HG02938 (cell line): ENCODE results near the gene ARMC8.

Source experiments
- ATAC-seq: cut with Tn5 transposase; IDR thresholded peaks from one replicate; pipeline ENCODE4 v1.9.1; 2021; ENCODE audit warnings: mild to moderate bottlenecking, moderate library complexity; ENCODE audit not compliant: unreplicated experiment

ARMC8 gene

DNA sequence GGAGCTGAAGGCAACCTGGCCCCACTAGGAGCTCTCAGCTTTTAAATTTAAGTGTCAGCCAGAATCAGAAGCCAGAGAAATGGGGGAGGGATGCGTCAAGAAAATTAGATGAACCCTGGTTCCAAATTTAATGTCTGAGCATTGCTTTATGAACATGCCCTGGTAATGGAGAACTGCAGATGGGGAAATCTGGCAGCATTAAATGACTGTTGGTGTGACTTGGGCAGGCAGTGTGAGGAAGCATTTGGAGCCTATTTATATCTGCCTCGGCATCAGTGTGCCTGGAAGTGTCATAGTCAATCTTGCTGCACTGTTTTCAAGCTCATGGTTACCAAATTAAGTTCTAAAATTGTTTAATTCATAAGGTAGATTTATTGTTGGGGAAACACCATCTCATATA is 113.5 kb downstream of the ARMC8 start:
- ATAC-seq: no peak

GRCh38 chr3:138303474-138303873 is 116.4 kb downstream of the ARMC8 start:
- no peak for ATAC-seq

DNA sequence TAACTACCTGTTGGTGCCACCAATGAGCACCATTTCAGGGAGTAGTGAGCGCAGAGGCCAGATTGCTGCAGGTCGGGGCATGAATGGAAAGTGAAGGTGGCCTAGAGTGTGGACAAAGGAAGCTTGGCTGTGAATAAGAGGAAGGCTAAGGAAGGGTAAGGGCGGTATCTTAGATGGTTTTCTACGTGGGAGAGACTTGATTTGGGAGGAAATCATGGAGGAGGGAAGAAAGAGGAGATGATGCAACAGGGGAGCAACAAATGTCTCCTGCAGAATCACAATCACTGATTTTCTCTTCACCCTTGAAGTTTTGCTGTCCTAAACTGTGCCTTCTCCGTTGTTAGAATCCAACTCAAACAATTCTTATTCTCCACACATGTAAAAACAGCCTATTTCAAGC is 120.8 kb downstream of the ARMC8 start:
- ATAC-seq: no peak

GRCh38 chr3:138308783-138309182 is 121.7 kb downstream of the ARMC8 start:
- ATAC-seq: no peak

DNA sequence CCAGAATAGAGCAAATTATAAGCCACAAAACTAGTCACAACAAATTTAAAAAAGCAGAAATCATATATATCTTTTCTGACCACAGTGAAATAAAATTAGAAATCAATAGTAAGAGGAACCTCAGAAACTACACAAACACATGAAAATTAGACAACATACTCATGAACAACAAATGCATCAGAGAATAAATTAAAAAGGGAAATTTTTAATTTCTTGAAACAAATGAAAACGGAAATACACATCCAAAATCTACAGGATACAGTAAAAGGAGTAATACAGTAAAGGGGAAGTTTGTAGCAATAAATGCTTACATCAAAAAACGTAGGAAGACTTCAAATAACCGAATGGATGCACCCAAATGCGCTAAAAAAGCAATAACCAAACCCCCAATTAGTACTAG is 123.4 kb downstream of the ARMC8 start:
- no peak for ATAC-seq

DNA sequence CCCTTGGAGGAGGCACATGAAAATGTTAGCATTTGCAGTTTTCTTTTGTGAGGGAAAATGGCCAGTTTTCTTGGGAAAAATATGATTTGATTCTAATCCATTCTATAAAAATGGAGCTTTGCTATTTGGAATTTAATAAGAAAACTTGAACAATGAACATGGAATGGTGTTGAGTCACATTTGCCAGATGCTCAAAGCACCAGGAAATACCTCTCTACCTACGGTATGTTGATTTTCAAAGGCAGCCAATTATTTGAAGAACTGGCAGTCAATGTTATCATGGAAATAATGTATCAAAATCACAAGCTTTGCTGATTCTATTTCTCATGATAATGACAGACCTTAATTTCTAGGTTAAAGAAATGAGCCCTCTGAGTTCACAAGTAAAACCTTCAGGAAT is 127.7 kb downstream of the ARMC8 start:
- ATAC-seq: no peak

DNA sequence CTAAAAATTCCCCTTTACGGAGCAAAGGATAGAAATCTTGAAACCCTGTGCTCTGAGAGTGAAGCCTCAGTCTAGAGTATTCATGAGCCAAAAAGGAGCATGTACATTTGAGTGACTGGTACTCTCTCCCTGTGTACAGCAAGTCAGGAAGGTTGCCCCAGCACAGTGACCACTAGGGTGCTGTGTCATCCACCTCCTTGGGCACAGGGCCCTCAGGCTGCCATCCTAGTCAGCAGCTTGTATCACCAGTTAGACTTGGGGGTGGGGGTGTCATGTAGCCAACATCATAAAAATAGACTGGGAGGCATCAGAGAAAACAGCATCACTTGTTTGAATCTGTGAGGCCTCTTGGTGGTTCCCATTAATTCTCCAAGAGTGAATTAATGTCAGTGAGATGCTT is 130.6 kb downstream of the ARMC8 start:
- no peak for ATAC-seq

DNA sequence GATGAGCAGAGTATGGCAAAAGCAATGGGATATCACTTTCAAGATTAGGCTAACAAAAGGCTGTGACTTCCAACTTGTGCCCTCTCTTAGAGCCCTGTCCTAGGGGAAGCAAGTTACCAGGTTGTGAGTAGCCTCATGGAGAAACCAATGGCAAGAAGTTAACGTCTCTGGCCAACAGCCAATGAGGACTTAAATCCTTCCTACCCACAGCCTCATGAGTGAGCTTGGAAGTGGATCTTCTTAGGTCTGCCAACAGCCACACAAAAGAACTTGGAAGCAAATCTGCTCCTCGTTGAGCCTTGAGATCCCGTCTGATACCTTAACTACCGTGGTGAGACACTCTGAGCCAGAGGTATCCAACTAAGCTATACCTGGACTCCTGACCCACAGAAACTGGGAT is 136.9 kb downstream of the ARMC8 start:
- no peak for ATAC-seq

DNA sequence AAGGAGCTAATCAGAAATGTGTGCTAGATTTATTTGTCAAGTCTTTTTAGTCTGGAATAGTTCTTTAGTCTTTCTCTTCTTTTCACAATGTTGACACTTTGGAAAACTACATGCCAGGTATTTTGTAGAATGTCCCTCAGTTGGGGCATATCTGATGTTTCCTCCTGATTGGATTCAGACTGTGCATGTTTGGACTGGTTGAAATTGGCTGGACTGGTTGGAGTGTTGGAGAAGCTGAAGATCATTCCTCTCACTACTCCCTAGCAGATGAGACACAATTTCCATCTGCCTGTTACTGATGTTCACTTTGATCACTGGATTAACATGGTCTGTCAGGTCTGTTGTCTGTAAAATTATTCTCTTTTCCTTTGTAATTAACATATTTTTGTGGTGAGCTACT is 138.9 kb downstream of the ARMC8 start:
- ATAC-seq: no peak

DNA sequence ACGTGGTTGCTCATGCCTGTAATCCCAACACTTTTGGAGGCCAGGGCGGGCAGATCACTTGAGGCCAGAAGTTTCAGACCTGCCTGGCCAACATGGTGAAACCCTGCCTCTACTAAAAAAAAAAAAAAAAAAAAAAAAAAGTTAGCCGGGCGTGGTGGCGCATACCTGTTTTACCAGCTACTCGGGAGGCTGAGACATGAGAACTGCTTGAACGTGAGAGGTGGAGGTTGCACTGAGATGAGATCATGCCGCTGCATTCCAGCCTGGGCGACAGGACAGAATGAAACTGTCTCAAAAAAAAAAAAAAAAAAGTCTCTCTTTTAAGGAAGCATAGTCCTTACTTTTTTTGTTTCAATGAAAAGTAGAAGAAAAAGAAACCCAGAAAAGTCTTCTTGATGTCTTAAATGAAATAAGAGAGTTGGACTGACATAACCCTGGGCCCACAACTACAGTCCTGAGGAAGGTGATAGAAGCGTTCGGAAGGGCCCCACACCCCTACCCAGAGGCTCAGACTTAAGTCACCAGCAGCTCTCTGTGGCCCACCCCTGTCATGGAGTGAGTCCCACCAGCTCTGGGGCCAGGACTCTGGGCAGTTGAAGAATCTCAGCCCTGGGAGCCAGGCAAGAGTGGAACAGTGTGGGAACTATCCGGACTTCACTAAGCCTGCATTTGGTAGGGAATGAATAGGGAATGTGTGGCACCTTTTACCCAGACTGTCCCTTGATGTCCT is 139.9 kb downstream of the ARMC8 start:
- no peak for ATAC-seq

- no peak for ATAC-seq
Measured at GRCh38 chr3:138327831-138328230, 140.7 kb downstream of the ARMC8 start.

GRCh38 chr3:138328341-138328740 is 141.2 kb downstream of the ARMC8 start:
- ATAC-seq: no peak

DNA sequence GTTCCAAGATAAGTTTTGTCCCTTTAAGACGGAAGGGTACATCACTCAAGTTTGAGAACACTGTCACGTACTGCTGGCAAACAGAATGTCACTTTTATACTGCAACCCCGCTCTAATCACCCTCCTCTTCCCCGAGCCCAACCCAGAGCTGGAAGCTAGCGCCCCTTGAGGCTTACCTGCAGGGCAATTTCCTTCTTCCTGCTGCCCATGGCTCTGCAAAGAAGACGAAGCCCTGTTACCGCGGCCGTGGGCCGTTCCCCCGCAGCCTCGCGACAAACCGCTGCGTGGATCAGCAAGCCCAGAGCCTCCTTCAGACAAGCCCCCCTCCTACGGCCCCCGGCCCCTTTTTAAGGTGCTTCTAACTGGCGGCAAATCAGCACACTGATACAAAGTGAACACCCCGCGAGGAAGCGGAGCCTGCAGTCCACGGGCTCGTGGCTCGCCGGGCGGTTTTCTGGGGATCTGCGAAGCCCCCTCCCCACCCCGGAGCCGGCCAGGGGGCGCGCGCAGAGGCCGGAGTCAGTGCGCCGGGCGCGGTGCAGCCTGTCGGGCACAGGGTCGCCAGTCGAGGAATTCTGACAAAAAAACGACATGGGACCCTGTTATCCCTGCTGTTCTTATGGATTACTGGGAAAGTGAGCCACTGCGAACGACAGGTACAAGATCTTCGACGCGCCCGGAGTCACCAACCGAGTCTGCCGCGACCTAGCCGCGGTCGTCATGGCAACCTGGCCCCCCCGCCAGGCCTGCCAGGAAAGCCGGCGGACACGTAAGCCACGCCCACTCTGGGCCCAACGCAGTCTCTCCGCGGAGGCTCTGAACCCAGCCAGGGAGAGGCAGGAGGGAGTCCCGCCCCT is 142.3 kb downstream of the ARMC8 start, which contains the start of gene NME9:
TSS of gene NME9 (minus strand) at position 725 of the 857 bp plus-strand sequence. CDS start at position 209, 516 bp downstream.
- peak; percentile 79 for ATAC-seq

DNA sequence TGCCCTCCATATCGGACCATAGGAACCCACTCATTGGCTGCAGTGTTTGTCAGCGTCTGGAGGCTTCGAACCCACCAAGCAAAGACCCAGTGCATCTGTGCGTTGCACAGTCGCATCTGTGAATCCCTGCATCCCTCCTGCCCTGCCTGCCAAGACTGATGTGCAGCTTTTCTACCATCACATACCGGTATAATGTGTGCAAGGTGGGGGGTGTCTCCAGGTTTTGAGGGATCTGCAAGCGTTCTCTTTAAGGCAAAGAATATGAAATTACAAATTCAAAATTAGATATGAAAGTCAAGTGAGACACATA is 142.8 kb downstream of the ARMC8 start:
- no peak for ATAC-seq

DNA sequence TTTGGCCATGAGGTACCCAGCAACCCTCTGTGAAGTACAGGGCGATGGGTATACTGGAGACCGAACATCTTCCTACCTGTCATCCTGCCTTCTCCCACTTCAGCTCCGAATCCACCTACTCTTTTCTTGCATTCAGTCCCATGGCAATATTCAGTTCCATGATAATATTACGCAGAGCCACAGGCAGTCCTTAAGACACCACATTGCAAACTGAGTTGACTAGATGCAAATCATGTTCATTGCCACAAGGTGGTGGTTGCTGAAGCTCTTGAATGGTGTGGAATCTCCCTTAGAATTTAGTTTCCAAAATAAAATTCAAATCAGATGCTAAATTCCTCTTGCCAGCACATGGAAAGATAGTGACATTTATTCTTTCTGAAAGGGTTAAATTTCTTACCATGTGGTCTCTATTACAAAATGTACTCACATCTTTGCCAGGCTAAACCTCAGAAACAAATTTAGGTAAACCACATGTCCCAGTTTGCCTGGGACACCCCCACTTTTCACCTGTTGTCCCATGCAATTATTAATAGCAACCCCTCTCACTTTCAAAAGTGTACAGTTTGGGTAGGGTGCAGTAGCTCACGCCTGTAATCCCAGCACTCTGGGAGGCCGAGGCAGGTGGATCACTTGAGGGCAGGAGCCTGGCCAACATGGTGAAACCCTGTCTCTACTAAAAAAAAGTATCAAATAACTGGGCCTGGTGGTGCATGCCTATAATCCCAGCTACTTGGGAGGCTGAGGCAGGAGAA is 144.2 kb downstream of the ARMC8 start:
- ATAC-seq: no peak

DNA sequence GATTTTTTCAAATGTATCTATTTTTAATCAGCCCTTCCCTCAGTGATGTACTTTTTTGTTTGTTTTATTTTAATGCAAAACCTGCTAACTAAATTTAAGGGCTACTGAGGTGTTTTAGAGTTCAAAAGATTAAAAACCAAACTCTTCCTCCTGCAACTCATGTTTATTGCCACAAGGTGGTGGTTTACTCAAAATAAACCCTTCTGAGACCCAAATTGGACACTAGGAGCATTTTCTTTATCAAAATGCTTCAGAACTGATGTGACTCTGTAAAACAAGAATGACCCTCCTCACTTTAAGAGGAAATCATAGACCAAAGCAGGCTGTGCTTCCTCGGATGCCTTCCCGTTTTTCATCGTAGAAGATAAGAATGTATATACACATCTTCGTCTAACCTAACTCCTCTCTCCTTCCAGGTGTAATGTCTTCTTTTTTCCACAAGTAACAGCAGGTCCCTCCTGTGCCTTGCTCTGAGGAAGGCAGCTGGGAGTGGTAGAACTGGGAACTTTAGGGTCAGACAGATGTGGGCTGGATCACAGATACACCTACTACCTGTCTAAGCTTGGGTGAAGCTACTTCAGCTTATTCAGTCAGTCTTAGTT is 145.5 kb downstream of the ARMC8 start:
- no peak for ATAC-seq

- no peak for ATAC-seq
Measured at GRCh38 chr3:138334608-138335007, 147.5 kb downstream of the ARMC8 start.

DNA sequence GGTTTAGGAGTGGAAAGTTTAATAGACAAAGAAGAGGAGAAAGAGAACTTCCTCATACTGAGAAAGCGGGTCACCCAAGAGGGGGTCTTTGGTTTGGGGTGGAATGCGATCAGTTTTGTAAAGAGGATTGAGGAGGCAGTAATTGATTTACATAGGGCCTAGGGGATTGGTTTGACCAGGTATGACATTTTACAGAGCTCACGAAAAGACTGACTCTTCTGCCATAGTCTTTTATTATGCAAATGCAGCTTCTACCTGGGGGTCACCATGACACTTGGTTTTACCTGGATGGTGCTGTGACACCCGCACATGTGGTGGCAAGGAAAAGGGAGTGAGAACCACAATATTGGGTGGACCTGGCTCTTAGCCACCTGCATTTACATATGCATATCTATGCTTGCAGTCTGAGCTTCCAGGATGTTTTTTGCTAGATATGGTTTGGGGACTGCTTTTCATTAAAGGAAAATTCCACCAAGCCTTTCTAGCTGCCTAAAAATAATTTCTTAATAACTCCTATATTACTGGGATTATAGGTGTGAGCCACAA is 149.4 kb downstream of the ARMC8 start:
- no peak for ATAC-seq

DNA sequence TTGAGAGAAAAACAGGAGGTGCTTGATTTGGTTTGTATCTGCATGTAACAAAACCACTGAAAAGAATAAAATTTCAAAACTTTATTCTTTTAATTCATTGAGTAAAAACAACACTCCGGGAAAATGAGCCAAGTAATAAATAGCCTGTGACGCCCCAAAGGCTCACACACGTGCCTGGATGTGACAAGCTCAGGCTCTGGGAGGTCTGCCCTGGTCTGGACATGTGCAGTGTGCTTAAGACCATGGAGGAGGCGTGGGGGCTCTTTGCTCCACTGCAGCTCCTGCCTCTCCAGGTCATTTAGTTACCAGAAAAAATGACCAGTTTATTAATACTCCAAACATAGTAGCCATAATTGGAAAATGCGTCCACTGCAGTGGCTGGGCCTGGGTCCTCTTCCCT is 151.1 kb downstream of the ARMC8 start:
- no peak for ATAC-seq

- no peak for ATAC-seq
Measured at GRCh38 chr3:138338811-138339210, 151.7 kb downstream of the ARMC8 start.

DNA sequence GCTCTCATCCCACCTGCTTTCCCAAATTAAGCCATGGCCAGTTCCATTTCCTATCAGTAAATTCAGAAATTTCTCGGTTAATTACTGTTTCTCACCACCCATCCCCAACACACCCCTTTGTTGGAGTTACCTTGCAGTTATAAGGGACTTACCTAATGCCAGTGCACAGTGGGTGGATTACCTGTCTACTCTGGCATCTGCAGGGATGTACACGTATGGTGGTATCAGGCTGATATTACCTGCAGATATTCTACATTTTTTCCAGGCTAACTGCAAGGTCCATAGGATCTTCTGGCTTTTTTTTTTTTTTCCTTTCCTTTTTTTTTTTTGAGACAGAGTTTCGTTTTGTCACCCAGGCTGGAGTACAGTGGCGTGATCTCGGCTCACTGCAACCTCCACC is 153.4 kb downstream of the ARMC8 start:
- no peak for ATAC-seq
